Activated T-helper 17 cell treated with anti-CD3 and anti-CD28 coated beads, Interleukin-2, amount 50 U/mL, for 72 hours (primary cell): ENCODE measurements around the gene FRMD8. TPM values are rescaled to one million over a fixed set of nuclear protein-coding genes. Genes with fewer than 3 reads are reported as not detected.

Source experiments
- ATAC-seq: fragments of 150-1000 bp; cut with Tn5 transposase; replicated peaks from 2 replicates; pipeline ENCODE4 v1.10.0; 2021; ENCODE audit warnings: mild to moderate bottlenecking, moderate library complexity
- H3K27ac Mint-ChIP-seq: one replicate; pipeline ENCODE4 v1.8.0; 2022; ENCODE audit warnings: mixed read lengths
- H3K27me3 Mint-ChIP-seq: one replicate; pipeline ENCODE4 v1.8.0; 2022; ENCODE audit warnings: mixed read lengths
- H3K36me3 Mint-ChIP-seq: one replicate; pipeline ENCODE4 v1.8.0; 2022; ENCODE audit warnings: low read depth, mild to moderate bottlenecking, mixed read lengths
- H3K4me1 Mint-ChIP-seq: one replicate; pipeline ENCODE4 v1.8.0; 2022; ENCODE audit warnings: mixed read lengths
- H3K4me3 Mint-ChIP-seq: one replicate; pipeline ENCODE4 v1.8.0; 2022; ENCODE audit warnings: mild to moderate bottlenecking, mixed read lengths
- H3K9me3 Mint-ChIP-seq: one replicate; pipeline ENCODE4 v1.8.0; 2022; ENCODE audit warnings: mixed read lengths
- total RNA-seq, 2 donors: library from RNA; stranded (reverse); gene quantifications; one replicate each; pipeline ENCODE4 v1.2.3, GENCODE V29; 2022

Gene FRMD8
- total RNA-seq, 2 donors from 2014 or later: 49.6 to 52.1 TPM

DNA sequence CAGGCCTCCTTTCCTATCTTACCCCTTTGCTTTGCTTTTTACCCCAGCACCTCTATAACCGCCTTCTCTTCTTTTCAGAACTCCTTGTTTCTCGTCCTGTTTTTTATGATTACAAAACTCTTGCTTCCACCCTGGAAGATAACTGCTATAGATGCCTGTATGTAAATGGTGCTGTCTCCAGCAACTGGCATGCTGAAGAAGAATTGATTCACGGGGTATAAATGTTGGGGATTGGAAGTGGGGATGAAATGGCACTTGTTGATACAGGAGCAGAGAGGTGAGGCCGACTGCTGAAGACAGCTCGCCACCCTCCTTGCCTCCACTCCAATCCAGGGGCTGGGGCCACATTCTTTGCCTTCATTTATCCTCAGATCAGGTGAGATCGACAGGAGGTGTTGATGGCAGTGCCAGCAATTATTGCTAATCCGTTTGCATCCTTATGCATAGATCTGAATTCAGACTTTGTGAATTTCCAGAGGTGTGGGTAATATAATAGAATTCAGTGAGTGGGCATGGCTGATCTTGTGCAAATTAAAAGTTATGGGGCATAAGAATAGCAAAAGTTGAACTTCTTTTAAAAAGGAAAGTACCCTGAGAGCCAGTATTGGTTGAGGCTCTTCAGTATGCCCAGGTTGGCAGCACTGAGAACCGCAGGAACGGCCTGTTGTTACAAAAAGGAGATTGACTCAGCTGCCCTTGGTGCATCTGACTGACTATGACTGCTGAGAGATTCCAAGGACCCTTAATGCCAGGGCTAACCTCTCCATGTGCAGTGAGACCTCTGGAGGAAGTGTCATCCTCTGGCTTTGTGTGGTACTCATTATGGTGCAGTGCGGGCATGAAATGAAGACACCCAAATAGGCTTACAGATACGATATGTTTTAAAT lies 41.5 kb downstream of the FRMD8 start:
- H3K4me1 Mint-ChIP-seq: peaks cover 71% of the 10 kb centered on the region
- H3K4me3 Mint-ChIP-seq: peak overlapping the region; percentile 99
- peaks cover 5% of the 10 kb centered on the region for H3K9me3 Mint-ChIP-seq
- H3K27ac Mint-ChIP-seq: peak overlapping the region; percentile 100
- ATAC-seq: peak; percentile 20
- peaks cover 100% of the 10 kb centered on the region for H3K36me3 Mint-ChIP-seq
- H3K27me3 Mint-ChIP-seq: no peaks in the 10 kb centered on the region

DNA sequence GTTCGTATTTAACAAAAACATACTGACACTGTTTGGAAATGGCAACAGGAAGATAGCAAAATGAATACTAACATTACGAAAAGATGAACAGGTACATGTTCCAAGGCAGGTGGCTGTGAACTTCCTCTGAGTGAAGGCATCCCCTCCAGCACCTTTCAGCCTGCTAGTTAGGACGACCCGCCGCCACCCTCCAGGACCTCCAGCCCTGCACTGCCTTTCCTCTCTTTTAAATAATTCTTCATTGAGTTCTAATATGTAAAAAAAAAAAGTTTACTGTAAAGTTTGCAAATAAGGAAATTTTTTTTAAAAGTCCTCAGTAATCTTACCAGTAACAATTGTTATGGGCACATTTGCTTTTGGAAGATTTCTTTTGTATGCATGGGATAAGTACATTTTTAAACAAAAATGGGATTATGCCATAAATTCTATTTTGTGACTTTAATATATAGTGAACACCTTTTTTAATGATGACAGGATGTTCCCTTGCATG lies 42.2 kb downstream of the FRMD8 start:
- H3K4me3 Mint-ChIP-seq: peak overlapping the region; percentile 99
- H3K9me3 Mint-ChIP-seq: peaks cover 5% of the 10 kb centered on the region
- peak overlapping the region; percentile 100 for H3K27ac Mint-ChIP-seq
- H3K27me3 Mint-ChIP-seq: no peaks in the 10 kb centered on the region
- H3K36me3 Mint-ChIP-seq: peaks cover 100% of the 10 kb centered on the region
- peaks cover 74% of the 10 kb centered on the region for H3K4me1 Mint-ChIP-seq
- no peak for ATAC-seq

DNA sequence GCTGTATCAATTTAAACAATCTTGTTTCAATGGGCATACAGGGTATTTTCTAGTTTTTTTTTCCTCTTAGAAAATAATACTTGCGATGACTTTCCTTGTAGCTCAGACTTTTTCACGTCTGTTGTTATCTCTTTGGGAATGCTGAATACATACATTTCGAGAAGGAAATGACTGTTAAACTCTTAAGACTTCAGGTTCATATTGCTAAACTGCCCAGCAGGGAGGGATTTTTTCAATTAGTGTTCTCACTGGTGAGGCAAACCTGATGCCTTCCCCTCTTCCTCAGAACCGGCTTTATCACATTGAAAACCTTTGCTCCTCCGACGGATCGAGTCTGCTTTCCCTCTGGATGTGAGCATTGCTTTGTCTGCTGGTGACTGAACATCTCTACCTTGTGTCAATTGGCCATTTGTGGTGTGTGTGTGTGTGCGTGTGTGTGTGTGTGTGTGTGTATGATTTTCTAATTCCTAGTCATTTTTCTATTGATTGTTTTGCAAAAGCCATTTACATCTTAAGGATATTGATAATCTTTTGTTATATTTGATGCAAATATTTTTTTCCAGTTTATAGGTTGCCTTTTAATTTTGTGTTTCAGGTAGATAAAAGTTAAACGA lies 42.7 kb downstream of the FRMD8 start:
- H3K4me3 Mint-ChIP-seq: peak overlapping the region; percentile 99
- H3K27ac Mint-ChIP-seq: peak overlapping the region; percentile 100
- no peak for ATAC-seq
- H3K9me3 Mint-ChIP-seq: peaks cover 5% of the 10 kb centered on the region
- H3K36me3 Mint-ChIP-seq: peaks cover 100% of the 10 kb centered on the region
- peaks cover 74% of the 10 kb centered on the region for H3K4me1 Mint-ChIP-seq
- H3K27me3 Mint-ChIP-seq: no peaks in the 10 kb centered on the region

DNA sequence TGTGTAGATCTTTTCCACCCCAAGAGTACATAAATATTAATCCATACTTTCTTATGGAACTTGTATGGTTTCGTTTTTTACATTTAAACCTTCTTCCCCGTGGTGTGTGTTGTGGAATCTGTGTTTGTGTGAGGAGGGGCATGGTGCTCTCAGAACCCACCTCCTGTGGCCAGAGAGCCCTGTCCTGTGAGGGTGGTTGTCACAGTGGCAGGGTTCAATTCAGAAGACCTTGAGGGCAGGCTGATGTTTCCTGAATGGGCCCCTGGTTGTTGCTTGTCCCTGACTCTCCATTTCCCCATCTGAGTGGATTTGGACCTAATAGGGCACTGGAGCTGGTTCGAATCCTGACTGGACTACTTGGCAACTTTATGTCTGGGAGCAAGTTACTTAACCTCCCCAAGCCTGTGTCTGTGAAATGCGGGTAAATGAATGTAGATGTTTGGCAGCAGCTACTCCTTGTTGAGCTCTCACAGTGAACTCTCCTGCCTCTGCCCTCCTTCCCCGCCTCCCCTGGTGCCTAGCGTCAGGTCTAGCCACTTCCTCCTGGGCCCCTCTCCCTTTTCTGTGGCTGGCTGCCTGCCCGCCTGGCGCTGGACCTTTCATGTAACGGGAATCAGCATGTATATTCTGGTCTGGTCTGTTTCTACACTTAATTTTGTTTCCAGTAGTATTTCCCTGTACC lies 43.4 kb downstream of the FRMD8 start:
- peak overlapping the region; percentile 99 for H3K4me3 Mint-ChIP-seq
- H3K4me1 Mint-ChIP-seq: peaks cover 69% of the 10 kb centered on the region
- H3K36me3 Mint-ChIP-seq: peaks cover 100% of the 10 kb centered on the region
- H3K27me3 Mint-ChIP-seq: no peaks in the 10 kb centered on the region
- no peak for ATAC-seq
- no peaks in the 10 kb centered on the region for H3K9me3 Mint-ChIP-seq
- H3K27ac Mint-ChIP-seq: peak overlapping the region; percentile 100

DNA sequence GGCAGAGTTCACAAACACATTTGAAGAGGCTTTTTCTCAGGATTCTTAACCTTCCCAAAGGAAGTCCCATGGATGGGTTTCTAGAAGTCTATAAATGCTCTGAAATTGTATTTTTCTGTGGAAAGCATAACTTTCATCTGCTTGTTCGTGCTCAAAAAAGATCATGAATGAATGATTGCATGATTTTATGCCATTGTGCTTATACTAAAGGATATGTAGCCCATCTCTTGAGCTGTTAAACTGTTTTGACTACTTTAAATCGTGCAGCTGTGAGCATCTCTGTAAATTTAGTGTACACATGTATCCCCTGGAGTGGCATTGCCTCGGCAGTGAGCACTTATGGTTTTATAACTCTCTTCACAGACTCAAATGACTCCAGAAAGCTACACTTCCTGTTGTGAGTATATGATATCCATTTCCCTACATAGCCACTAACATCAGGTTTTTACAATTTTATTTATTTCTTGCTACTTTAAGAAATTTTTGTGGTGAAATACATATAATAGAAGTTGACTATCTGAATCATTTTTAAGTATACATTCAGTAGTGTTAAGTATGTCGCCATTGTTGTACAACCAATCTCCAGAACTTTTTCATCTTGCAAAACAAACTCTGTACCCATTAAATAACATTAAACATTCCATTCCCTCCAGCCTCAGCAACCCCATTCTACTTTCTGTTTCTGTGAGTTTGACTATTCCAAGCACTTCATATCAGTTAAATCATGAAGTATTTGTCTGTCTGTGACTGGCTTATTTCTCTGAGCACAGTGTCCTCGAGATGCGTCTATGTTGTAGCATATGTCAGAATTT lies 44.2 kb downstream of the FRMD8 start:
- H3K27ac Mint-ChIP-seq: peak overlapping the region; percentile 100
- no peaks in the 10 kb centered on the region for H3K27me3 Mint-ChIP-seq
- H3K36me3 Mint-ChIP-seq: peaks cover 100% of the 10 kb centered on the region
- H3K4me1 Mint-ChIP-seq: peaks cover 70% of the 10 kb centered on the region
- no peaks in the 10 kb centered on the region for H3K9me3 Mint-ChIP-seq
- no peak for ATAC-seq
- H3K4me3 Mint-ChIP-seq: peak overlapping the region; percentile 99

DNA sequence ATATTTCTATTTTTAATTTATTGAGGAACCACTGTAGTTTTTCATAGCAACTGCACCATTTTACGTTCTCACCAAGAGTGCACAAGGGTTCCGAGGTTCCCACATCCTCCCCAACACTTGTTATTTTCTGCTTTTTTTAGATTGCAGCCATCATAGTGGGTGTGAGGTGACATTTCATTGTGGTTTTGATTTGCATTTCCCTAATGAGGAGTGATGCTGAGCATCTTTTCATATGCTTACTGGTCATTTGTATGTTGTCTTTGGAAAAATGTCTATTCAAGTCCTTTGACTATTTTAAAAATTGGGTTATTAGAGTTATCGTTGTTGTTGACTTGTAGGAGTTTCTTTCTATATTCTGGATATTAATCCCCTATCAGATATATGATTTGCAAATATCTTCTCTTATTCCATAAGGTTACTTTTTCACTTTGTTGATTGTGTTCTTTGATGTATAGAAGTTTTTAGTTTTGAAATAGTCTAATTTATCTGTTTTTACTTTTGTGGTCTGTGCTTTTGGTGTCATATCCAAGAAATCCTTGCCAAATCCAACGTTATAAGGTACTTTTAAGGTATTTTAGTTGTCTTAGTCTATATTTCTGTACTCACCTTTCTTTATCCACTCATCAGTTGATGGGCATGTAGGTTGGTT lies 45.1 kb downstream of the FRMD8 start:
- H3K27ac Mint-ChIP-seq: peak overlapping the region; percentile 100
- ATAC-seq: peak; percentile 7
- no peaks in the 10 kb centered on the region for H3K27me3 Mint-ChIP-seq
- H3K36me3 Mint-ChIP-seq: peaks cover 100% of the 10 kb centered on the region
- peak overlapping the region; percentile 99 for H3K4me3 Mint-ChIP-seq
- H3K4me1 Mint-ChIP-seq: peaks cover 72% of the 10 kb centered on the region
- H3K9me3 Mint-ChIP-seq: no peaks in the 10 kb centered on the region

DNA sequence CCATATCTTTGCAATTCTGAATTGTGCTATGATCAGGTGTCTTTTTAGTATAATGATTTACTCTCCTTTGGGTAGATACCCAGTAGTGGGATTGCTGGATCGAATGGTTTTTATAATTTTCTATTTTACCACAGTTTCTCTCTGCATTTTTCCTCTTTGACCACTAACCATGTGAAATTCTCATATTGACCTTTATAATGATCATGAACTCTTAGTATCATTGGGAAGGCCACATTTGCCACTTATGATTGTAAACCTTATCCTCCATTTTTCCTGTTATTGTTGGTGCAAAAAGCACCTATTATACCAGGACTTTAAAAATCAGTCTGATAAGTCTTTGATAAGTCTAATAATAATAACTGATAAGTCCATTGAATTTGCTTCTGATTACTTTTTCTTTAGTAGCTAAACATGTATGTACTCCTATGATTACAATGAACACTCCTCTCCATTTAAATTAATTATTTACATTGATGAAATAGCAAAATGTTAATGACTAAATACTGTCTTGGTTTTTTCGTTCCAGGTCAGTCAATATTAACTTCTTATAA lies 45.7 kb downstream of the FRMD8 start:
- ATAC-seq: no peak
- H3K27ac Mint-ChIP-seq: peak overlapping the region; percentile 100
- H3K36me3 Mint-ChIP-seq: peaks cover 100% of the 10 kb centered on the region
- peaks cover 73% of the 10 kb centered on the region for H3K4me1 Mint-ChIP-seq
- no peaks in the 10 kb centered on the region for H3K27me3 Mint-ChIP-seq
- peak overlapping the region; percentile 99 for H3K4me3 Mint-ChIP-seq
- no peaks in the 10 kb centered on the region for H3K9me3 Mint-ChIP-seq

DNA sequence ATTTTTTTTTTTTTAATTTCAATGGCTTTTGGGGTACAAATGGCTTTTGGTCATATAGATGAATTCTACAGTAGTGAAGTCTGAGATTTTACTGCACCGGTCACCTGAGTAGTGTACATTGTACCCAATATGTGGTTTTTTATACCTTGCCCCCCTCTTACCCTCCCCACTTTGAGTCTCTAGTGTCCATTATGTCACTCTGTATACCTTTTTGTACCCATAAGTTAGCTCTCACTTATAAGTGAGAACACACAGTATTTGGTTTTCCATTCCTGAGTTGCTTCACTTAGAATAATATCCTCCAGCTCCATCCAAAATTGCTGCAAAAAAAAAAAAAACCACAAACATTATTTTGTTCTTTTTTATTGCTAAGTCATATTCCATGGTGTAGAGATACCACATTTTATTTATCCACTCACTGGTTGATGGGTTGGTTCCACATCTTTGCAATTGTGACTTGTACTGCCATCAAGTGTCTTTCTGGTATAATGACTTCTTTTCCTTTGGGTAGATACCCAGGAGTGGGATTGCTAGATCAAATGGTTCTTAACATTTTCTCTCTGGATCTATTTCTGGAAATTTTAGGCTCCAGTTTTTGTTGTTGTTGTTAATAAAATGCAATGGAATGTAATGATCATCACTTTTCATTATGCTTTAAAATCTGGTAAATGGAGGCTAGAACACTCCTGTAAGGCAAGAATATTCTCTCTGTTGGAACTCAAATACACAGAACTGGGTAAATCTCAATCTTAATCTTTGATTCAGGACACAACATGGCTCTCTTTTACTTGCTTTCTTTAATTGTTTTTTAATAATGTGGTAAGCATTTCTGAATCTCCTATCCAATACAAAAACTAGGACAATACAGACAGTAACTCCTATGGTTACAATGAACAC lies 46.5 kb downstream of the FRMD8 start:
- Mint-ChIP-seq H3K36me3 (peaks cover 100% of the 10 kb centered on the region), H3K4me1 (peaks cover 74% of the 10 kb centered on the region), H3K27ac (peak overlapping the region; percentile 62), H3K9me3 (no peaks in the 10 kb centered on the region), H3K4me3 (peak overlapping the region; percentile 99), H3K27me3 (no peaks in the 10 kb centered on the region)
- ATAC-seq: no peak

DNA sequence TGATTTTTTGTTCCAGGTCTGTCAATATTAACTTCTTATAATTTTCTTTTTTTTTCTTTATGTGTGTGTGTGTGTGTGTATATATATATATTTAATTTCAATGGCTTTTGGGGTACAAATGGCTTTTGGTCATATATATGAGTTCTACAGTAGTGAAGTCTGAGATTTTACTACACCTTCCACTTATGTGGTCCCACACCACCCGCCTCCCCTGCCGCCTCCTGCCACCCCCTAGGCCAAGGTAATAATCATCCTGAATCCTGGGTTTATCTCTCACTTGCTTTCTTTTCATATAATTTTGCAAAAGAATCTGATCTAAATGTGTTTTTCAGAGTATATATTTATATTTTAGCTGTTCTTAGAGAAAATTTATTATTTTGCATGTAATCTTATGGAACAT lies 47.2 kb downstream of the FRMD8 start:
- H3K4me1 Mint-ChIP-seq: peaks cover 73% of the 10 kb centered on the region
- no peaks in the 10 kb centered on the region for H3K9me3 Mint-ChIP-seq
- H3K27me3 Mint-ChIP-seq: no peaks in the 10 kb centered on the region
- no peak for ATAC-seq
- peak overlapping the region; percentile 67 for H3K27ac Mint-ChIP-seq
- H3K36me3 Mint-ChIP-seq: peaks cover 100% of the 10 kb centered on the region
- H3K4me3 Mint-ChIP-seq: peak overlapping the region; percentile 99

DNA sequence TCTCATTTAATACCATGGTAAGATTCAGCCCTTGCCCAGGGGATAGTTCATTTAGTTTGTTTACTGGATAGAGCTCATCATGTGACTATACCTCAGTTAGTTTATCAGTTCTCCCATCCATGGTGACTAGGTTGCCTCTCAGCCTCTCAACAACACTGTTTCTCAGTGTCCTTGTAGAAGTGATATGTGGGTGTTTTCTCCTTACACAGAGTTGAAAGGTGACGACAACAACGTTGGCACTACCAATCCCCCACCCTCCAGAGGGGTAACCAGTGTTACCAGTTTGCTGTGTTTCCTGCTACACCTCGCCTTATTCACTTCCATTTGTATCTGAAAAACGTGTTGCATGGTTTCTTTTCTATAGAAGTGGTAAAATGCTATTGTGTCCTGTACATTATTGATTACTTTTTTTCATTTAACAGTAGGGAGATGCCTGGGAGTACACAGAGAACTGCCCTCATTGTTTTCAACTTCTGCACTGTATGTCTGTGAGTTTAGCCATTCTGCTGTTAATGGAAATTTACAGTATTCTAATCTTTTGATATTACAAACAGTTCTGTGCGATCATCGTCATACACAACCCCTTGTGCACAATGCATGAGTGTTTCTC lies 47.7 kb downstream of the FRMD8 start:
- H3K27me3 Mint-ChIP-seq: no peaks in the 10 kb centered on the region
- no peak for ATAC-seq
- H3K4me1 Mint-ChIP-seq: peaks cover 71% of the 10 kb centered on the region
- peak overlapping the region; percentile 67 for H3K27ac Mint-ChIP-seq
- H3K36me3 Mint-ChIP-seq: peaks cover 100% of the 10 kb centered on the region
- no peaks in the 10 kb centered on the region for H3K9me3 Mint-ChIP-seq
- peak overlapping the region; percentile 99 for H3K4me3 Mint-ChIP-seq

DNA sequence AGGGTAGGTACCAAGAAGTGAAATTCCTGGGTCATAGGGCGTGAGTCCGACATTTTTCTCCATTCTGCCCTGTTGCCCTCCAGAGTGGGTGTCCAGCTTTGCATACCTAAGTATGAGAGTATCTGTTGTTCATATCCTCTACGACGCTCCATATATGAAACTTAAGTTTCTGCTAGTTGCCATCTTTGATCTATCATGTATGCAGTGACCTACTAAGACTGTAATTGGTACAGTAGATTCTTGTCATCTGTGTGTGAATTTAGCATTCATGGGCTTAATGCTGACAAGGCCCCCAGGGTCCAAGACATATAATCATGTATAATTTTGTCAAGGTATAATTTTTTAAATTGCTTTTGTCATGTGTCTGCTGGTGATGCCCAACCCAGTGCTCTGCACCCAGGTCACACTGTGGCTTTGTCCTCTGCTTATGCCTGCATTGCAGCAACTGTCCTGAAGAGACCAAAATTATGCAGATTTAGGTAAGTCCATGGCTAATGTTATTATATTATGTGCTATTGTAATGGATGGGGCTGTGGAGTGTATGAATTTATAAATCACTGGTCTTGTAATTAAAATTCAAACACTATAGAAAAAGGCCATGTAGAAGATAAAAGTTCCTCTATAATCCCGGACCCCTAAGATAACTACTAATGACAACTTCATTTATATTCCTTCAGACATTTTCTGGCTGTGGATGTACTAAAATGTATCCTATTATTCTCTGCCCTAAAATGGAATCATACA lies 48.4 kb downstream of the FRMD8 start:
- peaks cover 69% of the 10 kb centered on the region for H3K4me1 Mint-ChIP-seq
- peak overlapping the region; percentile 67 for H3K27ac Mint-ChIP-seq
- no peaks in the 10 kb centered on the region for H3K9me3 Mint-ChIP-seq
- no peak for ATAC-seq
- H3K27me3 Mint-ChIP-seq: no peaks in the 10 kb centered on the region
- peaks cover 100% of the 10 kb centered on the region for H3K36me3 Mint-ChIP-seq
- H3K4me3 Mint-ChIP-seq: peak overlapping the region; percentile 99
